ENCODE data around the gene SFXN1.

Gene SFXN1

GRCh38 chr5:175542232-175542965 is 64.0 kb downstream of the SFXN1 start:
- DNase-seq, result peak; percentile 13

GRCh38 chr5:175542966-175543235 is 64.5 kb downstream of the SFXN1 start:
- no peak for DNase-seq

GRCh38 chr5:175544108-175544511 is 65.8 kb downstream of the SFXN1 start:
- no peak for DNase-seq

GRCh38 chr5:175544586-175544985 is 66.2 kb downstream of the SFXN1 start:
- DNase-seq, result no peak

- no peak for DNase-seq
Observed at GRCh38 chr5:175547842-175548241, 69.5 kb downstream of the SFXN1 start.

GRCh38 chr5:175548626-175549311 is 70.4 kb downstream of the SFXN1 start:
- no peak for DNase-seq

GRCh38 chr5:175550055-175550805 is 71.9 kb downstream of the SFXN1 start:
- DNase-seq, result no peak

GRCh38 chr5:175551266-175551665 is 72.9 kb downstream of the SFXN1 start:
- no peak for DNase-seq

- DNase-seq, result no peak
Observed at GRCh38 chr5:175554296-175554695, 75.9 kb downstream of the SFXN1 start.

GRCh38 chr5:175555168-175555785 is 76.9 kb downstream of the SFXN1 start:
- DNase-seq, result no peak

GRCh38 chr5:175556794-175557193 is 78.4 kb downstream of the SFXN1 start:
- no peak for DNase-seq

GRCh38 chr5:175557778-175558177 is 79.4 kb downstream of the SFXN1 start:
- DNase-seq, result no peak

- DNase-seq, result no peak
Observed at GRCh38 chr5:175558801-175559480, 80.6 kb downstream of the SFXN1 start.

- no peak for DNase-seq
Observed at GRCh38 chr5:175560011-175560410, 81.7 kb downstream of the SFXN1 start.

GRCh38 chr5:175561085-175561484 is 82.7 kb downstream of the SFXN1 start:
- DNase-seq, result no peak

- DNase-seq, result no peak
Observed at GRCh38 chr5:175564716-175565115, 86.4 kb downstream of the SFXN1 start.

GRCh38 chr5:175566697-175567096 is 88.3 kb downstream of the SFXN1 start:
- no peak for DNase-seq

GRCh38 chr5:175567954-175568353 is 89.6 kb downstream of the SFXN1 start:
- no peak for DNase-seq

- no peak for DNase-seq
Observed at GRCh38 chr5:175569701-175570100, 91.3 kb downstream of the SFXN1 start.

GRCh38 chr5:175572886-175573285 is 94.5 kb downstream of the SFXN1 start:
- DNase-seq, result peak; percentile 35

- DNase-seq, result no peak
Observed at GRCh38 chr5:175573493-175574269, 95.3 kb downstream of the SFXN1 start.

GRCh38 chr5:175575301-175575700 is 96.9 kb downstream of the SFXN1 start:
- no peak for DNase-seq
